Measurements from ENCODE around the gene IER5. TPM values are rescaled to one million over a fixed set of nuclear protein-coding genes. Genes with fewer than 3 reads are reported as not detected.

IER5 gene
- total and polyA plus RNA-seq, 2 of the 13 experiments (the other 11 are each of a cell fraction or from before 2014, with no cell fraction given) = 2.5 to 3.5 TPM

GRCh38 chr1:181092883-181093458 is 4.5 kb downstream of the IER5 start (continued):
- TF ChIP-seq ARID5B (CRISPR knock-in tag; IDR thresholded peaks at IDR 0.05) (peak; percentile 86), STAG1 (CRISPR knock-in tag; IDR thresholded peaks at IDR 0.05) (no peak), ZNF577 (CRISPR knock-in tag; IDR thresholded peaks at IDR 0.05; ENCODE audit: borderline replicate concordance, low read depth) (no peak), RERE (CRISPR knock-in tag; IDR thresholded peaks at IDR 0.05; ENCODE audit: low read depth) (0 out of 2 replicates have a peak, but pooled peaks have one; percentile 49), CREM (IDR thresholded peaks at IDR 0.05) (peak; percentile 56; the same call in 1 of the 2 replicates), CREM (CRISPR knock-in tag; IDR thresholded peaks at IDR 0.05) (no peak), ZFYVE20 (CRISPR knock-in tag; IDR thresholded peaks at IDR 0.05; ENCODE audit: borderline replicate concordance, low read depth) (no peak), JUND (CRISPR knock-in tag; IDR thresholded peaks at IDR 0.05) (no peak), ZNF24 (IDR thresholded peaks at IDR 0.05) (no peak), SYNCRIP (IDR thresholded peaks at IDR 0.05; ENCODE audit: insufficient read depth, low read depth, low read length) (no peak), PATZ1 (CRISPR knock-in tag; IDR thresholded peaks at IDR 0.05) (no peak), ZNF335 (CRISPR knock-in tag; IDR thresholded peaks at IDR 0.05) (no peak), ZXDC (CRISPR knock-in tag; IDR thresholded peaks at IDR 0.05) (no peak), NR2F2 (IDR thresholded peaks at IDR 0.05; ENCODE audit: borderline replicate concordance, low read depth) (no peak), FOXK1 (CRISPR knock-in tag; IDR thresholded peaks at IDR 0.05; ENCODE audit: borderline replicate concordance, low read depth) (peak; percentile 47; the same call in 1 of the 2 replicates), FOXK2 (IDR thresholded peaks at IDR 0.05) (peak; percentile 53; the same call in 1 of the 2 replicates)
